CD4-positive, alpha-beta T cell treated with Interferon gamma for 1 hour (primary cell): ENCODE measurements around the gene TINAGL1.

ENCODE experiments used
- DNase-seq: peaks from one replicate; pipeline ENCODE4 v3.0.0-alpha.2; 2020

TINAGL1 gene

DNA sequence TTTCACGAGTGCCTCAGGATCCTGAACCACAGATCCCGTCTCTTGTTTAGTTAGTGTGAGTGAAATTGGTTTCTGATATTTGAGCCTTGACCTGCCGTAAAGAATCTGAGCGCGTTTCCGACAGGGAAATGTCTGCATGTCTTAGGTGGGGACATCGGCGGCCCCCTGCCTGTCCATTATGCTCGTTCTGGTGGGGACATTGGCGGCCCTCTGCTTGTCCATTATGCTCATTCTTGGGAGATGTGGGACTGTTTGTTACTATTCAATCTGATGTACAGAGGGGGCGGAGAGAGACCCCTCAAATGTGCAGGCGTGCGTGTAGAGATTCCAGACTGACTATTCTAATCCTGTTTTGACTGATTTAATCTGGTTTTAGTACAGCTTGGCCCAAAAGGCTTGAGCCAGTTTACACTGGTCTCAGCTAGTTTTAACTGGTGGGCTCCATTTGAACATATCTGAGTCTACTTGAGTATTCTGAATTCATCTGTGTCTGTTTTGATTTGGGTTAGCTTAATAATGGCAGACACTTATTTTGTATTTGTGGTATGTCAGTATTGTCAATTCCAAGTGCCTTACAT is 6.6 kb upstream of the TINAGL1 start:
- DNase-seq: no peak

DNA sequence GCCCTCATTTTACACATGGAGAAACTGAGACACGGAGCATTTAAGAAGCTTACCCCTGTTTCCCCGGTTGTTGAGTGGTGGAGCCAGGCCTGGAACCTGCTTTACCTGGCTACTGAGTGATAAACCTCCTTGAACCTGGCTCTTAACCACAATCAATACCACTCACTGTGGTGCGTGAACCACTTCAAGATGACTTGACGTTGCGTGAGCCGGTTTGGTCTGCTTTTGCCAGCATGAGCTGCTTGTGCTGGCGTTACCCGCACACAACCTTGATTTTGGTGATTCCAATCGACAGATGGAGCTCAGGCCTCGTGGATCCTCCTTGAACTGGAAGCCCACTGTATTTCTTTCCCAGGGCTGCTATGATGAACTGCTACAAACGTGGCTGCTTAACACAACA is 6.1 kb upstream of the TINAGL1 start:
- no peak for DNase-seq

DNA sequence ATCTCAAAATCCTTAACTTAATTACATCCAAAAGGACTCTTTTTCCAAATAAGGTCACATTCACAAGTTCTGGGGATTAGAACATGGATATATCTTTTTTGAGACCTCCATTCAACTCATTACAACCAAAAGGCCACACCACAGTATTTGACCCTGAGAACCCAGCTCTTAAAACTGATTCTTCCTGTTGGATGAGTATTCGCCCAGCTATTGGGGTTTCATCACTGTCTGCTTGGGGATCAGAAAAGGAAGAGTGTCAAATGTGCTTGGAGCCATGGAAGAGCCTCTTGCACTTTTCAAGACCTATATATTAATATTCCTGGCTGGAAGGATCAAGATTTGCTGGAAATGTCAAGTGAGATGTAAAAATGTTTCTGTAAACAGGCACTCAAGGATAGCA is 5.4 kb upstream of the TINAGL1 start:
- DNase-seq: no peak

DNA sequence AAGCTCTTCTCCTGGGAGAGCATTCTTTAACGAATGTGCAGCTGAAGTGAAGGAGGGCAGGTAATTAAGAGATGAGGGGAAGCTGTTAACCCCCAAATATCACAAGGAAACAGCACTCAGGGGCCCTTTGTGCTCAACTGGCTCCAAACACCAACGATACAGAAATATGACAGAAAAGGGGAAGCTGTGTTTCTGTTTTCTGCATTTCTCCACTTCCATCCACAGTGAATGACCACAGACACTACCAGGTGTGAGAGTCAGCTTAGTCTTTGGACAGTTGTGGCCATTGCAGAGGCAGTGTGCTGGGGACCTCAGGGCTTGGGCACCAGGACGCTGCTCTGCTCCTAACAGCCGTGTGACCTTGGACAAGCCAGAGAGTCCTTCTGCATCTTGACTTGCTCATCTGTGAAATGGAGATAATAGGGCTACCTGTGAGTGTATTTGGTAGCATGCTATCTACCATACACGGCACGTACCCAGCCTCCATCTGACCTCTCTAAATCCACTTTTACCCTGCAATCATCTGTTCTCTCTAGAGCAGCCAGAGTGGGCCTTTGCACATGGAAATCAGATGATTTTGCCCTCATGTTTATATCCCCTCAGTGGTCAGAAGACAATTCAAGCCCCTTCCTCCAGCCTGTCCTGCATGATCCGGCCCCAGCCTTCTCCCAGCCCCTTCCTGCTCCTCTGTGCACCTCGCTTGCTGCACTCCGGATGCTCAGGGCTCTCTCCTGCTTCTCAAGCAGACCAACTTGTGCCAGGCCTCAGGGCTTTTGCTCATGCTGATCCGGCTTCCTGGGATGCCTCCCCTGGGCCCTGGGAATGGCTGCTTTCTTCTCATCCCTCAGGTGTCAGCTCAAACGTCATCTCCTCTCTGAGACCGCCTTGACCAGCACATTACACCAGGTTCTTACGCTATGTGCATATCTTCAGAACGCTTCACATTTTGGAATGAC is 4.7 kb upstream of the TINAGL1 start:
- DNase-seq: no peak

DNA sequence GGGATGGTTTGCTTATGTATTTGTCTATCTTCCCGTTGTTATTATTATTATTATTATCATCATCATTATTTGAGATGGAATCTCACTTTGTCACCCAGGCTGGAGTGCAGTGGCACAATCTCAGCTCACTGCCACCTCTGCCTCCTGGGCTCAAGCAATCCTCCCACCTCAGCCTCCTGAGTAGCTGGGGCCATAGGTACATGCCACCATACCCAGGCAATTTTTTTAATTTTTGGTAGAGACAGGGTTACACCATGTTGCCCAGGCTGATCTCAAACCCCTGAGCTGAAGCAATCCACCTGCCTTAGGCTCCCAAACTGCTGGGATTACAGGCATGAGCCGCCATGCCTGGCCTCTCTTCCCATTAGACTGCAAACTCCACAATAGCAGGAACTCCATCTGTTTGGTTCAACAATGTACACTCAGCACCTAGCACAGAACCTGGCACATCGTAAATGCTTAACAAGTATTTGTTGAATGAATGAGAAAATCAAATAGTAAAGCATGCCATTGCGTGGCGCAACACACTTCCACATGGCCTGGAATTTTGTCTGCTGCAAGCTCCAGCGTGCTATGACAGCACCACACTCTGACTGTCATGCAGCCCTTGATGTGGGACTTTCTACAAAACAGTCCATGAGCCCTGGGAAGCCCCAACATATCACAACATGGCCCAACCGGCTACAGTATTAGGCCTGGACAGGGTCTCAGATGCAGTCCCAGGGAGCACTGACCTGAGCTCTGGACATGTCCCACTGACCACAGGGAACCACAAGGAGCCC is 3.8 kb upstream of the TINAGL1 start:
- DNase-seq: no peak

DNA sequence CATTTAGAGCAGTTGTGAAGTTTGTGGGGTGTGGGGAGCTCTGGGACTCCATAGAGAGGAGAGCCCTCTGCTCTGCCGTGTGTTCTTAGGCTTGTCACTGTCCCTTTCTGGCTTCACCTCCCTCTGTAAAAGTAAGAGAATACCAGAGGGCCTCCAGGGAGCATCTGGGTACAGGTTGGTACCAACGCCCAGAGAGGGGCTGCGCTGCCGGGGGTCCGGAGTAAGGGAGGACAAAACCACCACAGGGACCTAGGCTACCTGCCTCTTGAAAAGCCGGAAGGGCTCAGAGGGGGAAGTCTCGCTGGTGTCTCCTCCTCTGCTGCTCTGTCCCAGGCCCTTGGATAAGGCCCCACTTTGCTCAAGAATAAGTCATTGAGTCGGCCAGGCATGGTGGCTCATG is 3.1 kb upstream of the TINAGL1 start:
- no peak for DNase-seq

DNA sequence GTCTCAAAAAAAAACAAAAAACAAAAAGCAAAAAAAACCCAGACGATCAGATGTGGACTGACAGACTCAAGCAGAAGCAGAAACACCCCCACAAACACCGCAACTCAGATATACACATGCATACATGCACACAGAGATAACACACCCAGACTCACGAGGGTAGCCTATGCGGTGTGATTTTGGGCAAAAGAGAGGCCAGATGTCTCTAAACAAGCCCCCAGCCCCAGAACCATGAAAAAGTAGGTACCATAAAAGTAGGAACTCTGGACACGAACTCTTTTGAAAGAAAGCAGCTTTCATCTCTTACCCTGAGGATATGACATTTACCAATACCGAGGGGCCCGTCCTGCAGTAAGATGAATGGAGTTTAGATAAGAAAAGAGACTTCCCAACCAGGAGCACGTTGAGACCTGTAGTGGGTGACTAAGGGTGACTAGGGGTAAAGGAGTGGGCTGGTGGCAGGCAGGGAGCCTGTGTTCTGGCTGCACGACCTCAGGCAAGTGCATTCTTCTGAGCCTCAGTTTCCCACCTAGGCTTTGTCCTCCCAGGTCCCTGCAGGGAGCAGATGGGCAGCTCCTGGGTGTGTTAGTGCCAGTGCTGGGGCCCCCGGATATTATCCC is 1.5 kb upstream of the TINAGL1 start:
- no peak for DNase-seq

DNA sequence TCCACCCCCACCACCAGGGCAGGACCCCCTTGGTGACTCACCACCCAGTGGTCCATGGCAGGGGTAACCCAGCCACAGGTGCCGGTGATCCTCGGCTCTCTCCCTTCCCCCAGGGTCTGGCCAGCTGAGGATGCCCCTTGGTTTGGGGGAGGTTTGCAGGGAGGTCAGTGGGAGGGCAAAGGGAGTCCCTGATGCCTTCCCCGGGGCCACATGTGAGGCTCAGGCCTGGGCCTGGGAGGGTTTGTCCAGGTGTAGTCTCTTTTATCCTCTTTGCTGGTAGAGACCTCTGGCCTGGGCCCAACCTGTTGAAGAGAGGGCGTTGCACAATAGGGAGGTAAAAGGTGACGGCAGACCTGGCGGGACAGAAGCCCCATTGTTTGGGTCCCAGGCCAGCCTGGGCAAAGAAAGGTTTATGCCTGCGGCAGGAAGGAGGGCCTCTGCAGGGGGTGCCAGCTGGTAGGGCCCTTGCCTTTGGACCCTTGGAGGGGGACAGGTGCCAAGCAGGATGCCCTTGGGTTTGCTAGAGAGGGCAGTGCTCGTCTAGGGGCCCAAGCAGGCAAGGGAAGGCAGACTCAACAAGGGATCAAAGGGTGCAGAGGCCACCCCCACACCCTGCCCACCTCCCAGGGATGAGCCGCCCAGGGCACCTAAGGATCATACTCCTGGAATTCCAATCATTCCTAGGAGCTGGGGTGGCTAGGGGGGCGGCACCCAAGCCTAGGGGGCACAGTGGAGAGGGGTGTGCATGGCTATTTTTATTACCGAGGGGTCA is 760 bp upstream of the TINAGL1 start:
- no peak for DNase-seq

DNA sequence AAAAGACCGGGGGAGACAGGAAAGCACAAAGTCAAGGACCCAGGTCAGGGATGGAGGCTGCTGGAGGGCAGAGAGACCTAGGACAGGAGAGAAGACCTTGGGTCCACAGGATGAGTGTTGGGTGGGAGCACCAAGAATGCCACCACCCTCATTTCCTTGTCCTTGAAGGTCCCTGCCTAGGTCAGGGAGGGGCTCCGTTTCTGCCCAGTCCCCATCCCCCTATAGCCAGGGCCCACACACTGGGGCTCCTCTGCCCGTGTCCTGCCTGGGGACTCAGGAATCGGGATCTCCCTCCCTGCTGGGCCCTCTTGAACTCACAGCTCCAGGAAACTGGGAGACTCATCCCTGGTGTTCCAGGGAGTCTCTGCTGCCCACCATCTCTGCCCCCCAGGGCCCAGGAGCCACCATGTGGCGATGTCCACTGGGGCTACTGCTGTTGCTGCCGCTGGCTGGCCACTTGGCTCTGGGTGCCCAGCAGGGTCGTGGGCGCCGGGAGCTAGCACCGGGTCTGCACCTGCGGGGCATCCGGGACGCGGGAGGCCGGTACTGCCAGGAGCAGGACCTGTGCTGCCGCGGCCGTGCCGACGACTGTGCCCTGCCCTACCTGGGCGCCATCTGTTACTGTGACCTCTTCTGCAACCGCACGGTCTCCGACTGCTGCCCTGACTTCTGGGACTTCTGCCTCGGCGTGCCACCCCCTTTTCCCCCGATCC is 584 bp downstream of the TINAGL1 start:
- no peak for DNase-seq

DNA sequence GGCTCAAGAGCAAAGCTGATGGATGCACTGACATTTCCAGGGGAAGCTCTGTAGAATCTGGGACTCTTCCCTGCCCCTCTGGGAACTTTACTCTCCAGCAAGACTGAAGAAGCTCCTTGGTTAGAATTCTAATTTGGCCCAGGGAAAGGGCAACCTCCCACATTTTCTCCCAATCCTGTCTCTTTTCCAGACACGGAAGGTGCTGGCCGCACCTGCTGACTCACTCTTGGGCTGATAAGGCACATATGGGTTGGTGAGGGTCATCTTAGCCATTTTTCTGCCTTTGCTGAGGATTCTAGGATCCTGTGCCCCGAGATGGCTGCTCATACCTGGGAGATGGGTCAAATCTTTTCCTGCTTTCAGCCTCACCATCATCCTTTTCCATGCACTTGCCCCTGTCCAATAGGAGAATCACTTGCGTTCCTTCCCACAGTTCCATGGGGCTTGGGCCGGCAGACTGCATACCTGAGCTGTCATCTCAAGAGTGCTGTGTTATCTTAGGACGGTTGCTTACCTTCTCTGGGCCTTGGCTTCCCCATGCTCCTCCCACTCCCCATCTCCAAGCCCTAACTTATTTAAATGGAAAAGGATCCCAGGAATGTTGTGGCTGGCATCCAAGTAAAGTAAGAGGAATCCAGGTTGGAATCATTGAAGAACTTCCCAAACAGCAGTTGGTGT is 1.3 kb downstream of the TINAGL1 start:
- DNase-seq: no peak

DNA sequence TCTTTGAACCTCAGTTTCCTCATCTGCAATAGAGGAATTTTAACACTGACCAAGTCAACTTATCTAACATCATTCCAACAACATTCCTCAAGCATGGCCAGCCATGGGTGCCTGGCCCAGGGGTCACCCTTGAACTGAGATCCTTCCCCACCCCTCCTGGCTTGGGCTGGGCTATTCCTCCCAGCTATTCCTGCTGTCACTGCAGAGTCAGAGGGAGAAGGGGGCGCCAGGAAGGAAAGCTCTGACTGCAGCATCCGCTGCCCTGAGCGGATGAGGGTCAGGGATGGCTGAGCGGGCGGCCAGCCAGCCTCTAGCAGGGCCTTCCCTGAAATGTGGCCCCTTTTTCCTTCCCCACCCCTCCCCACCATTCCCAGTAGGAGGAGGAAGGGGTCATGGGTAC is 3.1 kb downstream of the TINAGL1 start:
- no peak for DNase-seq

DNA sequence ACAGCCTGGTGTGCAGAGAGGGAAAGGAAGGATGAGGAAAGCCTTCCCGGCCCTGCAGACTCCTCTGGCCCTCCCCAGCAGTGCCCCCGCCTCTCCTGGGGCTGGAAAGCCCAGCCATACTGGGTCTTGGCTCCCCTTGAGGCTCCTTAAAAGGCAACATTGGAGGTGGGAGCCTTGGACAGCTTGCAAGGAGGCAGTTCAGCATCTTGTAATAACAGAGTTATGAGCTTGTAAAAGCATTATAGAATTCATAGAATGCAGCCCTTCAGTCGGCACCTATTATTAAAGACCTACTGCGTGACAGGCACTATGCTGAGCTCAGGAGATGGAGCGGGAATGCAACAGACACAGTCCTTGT is 4.2 kb downstream of the TINAGL1 start:
- no peak for DNase-seq

DNA sequence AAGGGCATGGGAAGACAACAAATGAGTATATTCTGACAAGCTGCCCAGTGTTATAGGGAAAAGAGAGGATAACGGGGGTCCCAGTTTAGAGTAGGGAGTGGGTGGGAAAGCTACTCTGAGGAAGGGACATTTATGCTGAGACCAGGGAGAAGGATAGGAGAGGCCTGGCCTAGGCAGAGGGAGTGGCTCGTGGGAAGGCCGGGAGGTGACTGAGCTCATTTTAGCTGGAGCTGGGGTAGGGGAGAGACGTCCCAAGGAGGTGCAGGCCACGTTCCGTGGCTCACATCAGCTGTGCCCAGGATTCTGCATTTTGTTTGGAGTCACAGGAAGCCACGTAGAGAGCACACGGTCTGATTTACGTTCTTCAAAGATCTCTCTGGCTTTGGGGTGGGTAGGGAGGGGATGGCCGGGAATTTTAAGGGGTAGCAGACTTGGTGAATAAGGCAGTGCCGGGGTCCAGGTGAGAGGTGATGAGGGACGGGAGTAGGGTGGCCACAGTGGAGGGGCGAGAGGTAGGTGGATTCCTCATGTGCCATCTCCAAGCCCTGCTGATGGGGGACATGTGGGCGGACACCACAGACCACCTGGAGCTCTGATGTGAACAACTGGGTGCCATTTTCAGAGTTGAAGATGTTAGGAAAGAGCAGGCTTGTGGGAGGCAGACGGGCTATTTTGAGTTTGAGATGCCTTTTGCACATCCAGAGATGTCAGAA is 4.7 kb downstream of the TINAGL1 start:
- no peak for DNase-seq

DNA sequence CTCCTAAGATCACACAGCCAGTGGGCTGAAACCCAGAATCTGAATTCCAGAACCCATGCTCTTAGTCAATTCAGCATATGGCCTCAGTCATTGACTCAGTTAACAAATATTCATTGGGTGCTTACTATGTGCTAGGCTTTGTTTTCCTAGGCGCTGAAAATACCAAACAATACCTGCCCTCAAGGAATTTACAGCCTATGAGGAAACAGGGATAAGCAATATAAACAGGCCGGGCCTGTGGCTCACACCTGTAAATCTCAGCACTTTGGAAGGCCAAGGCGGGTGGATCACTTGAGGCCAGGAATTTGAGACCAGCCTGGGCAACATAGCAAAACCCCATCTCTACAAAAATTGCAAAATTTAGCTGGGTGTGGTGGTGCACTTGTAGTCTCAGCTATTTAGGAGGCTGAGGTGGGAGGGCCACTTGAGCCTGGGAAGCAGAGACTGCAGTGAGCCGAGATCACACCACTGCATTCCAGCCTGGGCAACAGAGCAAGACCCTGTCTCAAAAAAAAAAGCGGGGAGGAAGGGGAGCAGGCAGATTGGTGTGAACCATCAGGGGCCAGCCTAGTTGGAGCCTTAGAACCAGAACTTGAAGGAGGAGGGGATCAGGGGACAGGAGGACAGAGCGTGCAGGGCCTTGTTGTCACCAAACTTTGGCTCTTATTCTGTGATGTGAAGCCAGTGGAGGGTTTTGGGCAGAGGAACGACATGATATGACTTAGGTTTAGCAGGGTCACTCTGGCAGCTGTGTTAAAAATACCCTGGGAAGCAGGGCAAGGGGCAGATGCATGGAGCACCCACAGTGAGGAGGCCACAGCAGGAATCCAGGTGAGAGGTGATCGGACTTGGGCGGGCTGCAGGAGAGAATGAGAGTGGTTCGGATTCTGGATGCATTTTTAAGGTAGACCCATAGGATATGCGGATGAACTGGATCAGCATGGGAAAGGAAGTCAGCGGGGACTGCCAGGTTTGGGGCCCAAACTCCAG is 5.8 kb downstream of the TINAGL1 start:
- no peak for DNase-seq

DNA sequence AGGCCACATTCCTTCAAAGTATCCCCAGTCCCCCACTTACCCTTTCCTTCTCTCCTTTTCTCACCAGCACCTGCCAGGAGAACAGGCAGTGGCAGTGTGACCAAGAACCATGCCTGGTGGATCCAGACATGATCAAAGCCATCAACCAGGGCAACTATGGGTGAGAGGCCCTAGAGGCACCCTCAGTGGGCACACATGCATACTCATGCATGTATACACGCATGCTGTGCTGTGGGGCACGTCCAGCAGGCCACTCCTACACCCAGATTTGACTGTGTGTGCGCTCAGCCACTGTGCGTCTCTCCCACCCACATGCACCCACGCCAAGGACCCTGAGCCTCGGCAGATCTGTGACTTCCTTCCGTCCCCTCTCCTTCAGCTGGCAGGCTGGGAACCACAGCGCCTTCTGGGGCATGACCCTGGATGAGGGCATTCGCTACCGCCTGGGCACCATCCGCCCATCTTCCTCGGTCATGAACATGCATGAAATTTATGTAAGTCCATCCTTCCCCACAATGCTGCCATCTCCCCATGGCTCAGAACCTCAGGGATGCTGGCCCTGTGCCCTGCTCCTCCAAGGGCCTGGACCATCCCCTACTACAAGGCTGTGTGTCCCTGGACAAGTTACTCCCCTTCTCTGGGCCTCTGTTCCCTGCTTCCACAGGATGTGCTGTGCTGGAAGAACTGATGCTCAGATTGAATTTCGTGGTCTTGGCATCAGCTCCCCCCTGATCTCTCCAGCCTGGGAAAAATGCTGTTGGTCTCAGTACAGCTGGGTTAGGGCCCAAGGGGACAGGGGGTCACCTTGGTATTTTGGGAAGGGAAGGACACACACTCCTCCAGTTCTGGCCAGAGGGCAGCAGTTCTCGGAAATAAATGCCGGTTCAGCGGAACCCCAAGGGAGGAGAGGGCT is 7.0 kb downstream of the TINAGL1 start:
- no peak for DNase-seq

DNA sequence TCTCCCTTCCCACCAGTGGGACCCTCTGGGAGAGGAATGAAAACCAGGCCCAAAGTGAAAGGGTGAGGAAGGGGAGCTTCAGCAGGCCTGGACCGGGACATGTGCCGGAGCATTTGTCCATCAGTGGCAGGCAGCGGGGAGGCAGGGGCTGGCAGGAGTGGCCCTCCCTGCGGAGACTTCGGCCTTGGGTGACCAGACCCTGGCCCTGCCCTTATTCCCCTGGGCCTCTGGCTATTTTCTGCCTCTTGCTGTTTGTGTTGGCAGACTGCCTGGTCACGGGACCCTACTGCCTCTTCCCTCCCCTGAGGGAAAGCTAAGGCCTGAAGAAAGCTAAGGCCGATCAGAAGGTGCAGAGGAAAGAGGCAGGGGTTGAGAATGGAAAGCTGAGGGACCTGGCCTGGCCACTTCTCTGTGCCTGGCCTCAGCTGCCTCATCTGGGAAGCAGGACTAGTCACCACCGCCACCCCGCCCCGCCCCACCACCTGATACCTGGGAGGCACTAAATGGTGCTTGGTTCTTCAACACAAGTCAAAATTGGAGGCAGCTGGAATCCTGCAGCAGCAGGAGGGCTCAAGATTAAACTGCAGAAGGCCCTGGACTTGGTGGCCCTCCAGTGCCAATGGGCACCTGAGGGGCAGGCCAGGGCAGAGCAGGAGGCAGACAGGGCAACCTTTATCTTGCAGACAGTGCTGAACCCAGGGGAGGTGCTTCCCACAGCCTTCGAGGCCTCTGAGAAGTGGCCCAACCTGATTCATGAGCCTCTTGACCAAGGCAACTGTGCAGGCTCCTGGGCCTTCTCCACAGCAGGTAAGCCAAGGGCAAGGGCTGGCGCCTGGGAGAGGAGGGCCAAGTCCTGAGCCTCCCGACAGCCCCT is 7.9 kb downstream of the TINAGL1 start:
- no peak for DNase-seq
